GM23338 (cell line): ENCODE data around the gene HOXC12.

ENCODE experiments used
- CTCF ChIP-seq, 2 experiments: fragments of 200-600 bp in 1 of 2; sonication (generic) in 1 of 2; conservative IDR thresholded peaks; 2 replicates each; pipeline versions ENCODE4 v1.5.1 to v1.6.1; 2016 to 2017; ENCODE audit warnings: antibody characterized with exemption in 2 of 2, low read depth in 2 of 2, mild to moderate bottlenecking in 2 of 2, moderate library complexity in 1 of 2
- EZH2 ChIP-seq: fragments of 200-600 bp; sonication (generic); IDR thresholded peaks from one replicate; pipeline ENCODE4 v1.8.0; 2017; ENCODE audit warnings: antibody characterized with exemption, mild to moderate bottlenecking, low read depth; ENCODE audit not compliant: unreplicated experiment
- EZH2phosphoT487 ChIP-seq: fragments of 200-600 bp; sonication (generic); IDR thresholded peaks from one replicate; pipeline ENCODE4 v1.8.1; 2018; ENCODE audit warnings: antibody characterized with exemption; ENCODE audit not compliant: unreplicated experiment
- POLR2AphosphoS5 ChIP-seq: IDR thresholded peaks from 2 replicates; pipeline ENCODE4 v1.6.1; 2016; ENCODE audit warnings: antibody characterized with exemption, low read depth
- REST ChIP-seq: IDR thresholded peaks from one replicate; pipeline ENCODE4 v1.6.1; 2018; ENCODE audit warnings: antibody characterized with exemption; ENCODE audit not compliant: unreplicated experiment

- TF ChIP-seq EZH2 (peak; percentile 91), POLR2AphosphoS5 (no peak), CTCF (conservative IDR thresholded peaks at IDR 0.05; ENCODE audit: low read depth in 2 of 2) (peak; percentile 39 to 56), REST (no peak), EZH2phosphoT487 (peak; percentile 78)
Observed at GRCh38 chr12:53989227-53990113, 34.8 kb downstream of the HOXC12 start.
